Raji (cell line): ENCODE results near the gene EXOC3.

Source experiments
- POLR2A ChIP-seq: IDR thresholded peaks from 2 replicates; pipeline ENCODE4 v1.6.1; 2011; ENCODE audit warnings: low read depth, low read length, control low read depth; ENCODE audit not compliant: insufficient read depth

Gene EXOC3

GRCh38 chr5:421287-421880, 21.6 kb upstream of the EXOC3 start:
- no peak for TF ChIP-seq POLR2A

GRCh38 chr5:421901-422300, 21.1 kb upstream of the EXOC3 start:
- no peak for TF ChIP-seq POLR2A

GRCh38 chr5:422323-423232, 20.4 kb upstream of the EXOC3 start:
- TF ChIP-seq POLR2A, result no peak

GRCh38 chr5:423233-423565, 19.8 kb upstream of the EXOC3 start:
- no peak for TF ChIP-seq POLR2A

DNA sequence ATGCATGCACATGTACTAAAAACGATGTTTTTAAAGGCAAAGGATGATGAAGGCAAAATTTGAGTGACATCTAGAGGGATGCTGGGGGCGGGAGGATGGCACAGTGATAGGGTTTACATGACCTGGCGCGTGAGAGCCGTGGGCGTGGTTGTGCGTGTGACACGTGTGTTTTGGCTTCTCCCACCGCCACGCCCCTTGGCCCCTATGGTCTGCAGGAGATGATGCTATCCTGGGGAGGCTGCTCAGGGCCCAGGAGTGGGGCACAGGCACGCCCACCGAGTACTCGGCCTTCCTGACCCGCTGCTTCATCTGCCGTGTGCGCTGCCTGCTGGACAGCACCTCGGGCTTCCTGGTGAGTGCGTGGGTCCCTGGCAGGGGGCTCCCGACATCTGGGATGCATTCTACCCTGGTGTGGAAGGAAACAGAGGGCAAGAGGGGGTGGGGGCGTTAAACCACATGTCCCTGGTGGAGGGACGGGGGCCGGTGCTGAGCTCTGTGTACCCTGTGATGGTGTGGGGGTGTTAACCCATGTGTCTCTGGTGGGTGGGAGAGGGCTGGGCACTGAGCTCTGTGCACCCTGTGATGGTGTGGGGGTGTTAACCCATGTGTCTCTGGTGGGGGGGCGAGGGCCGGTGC, 19.2 kb upstream of the EXOC3 start:
- no peak for TF ChIP-seq POLR2A

- TF ChIP-seq POLR2A, result no peak
Measured at GRCh38 chr5:424301-425110, 18.5 kb upstream of the EXOC3 start.

DNA sequence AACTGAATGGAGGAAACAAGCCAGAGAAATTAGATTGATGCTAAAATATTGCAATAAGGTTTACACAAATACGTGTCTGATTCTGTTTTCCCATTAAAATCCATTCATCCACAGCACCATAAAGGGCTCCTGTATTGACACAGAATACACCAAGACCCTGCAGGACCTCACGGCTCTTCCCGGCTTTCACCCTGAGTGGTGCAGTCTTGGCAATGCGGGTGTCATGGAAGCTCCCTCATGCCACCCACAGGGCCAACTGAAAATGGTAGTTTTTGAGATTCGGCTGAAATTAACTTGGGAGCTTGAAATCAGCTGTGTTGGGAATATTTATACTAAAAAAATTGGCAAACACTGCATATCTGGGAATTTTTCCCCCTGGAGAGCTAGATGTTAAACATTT, 17.3 kb upstream of the EXOC3 start:
- TF ChIP-seq POLR2A, result no peak

- TF ChIP-seq POLR2A, result no peak
Measured at GRCh38 chr5:426392-426976, 16.5 kb upstream of the EXOC3 start.

DNA sequence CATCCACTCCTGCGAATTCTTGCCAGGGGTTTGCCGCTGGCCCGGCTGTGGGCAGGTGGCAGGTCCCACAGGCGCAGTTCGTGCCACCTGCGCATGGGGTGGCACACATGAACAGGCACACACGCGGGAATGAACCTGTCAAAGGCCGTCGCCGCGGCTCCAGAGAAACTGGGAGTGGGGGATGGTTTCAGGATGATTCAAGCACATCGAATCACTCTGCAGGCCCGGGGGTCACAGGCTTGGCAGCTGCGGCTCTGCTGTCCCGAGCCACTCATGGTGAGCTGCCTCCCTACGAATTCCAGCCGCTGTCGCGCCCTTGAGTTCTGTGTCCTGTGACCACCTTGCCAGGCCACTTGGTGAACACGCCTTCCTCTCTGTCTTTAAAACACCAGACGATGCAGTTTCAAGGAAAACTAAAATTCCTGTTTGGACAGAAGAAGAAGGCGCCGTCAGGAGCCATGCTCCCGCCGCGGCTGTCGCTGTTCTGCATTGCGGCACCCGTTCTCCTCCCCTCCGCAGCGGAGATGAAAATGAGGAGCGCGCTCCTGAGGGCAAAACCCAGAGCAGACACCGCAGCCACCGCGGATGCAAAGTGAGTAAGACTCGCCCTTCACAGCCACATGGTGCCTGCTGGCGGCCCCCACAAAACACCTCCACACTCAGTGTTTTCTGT, 15.4 kb upstream of the EXOC3 start:
- TF ChIP-seq POLR2A, result no peak

DNA sequence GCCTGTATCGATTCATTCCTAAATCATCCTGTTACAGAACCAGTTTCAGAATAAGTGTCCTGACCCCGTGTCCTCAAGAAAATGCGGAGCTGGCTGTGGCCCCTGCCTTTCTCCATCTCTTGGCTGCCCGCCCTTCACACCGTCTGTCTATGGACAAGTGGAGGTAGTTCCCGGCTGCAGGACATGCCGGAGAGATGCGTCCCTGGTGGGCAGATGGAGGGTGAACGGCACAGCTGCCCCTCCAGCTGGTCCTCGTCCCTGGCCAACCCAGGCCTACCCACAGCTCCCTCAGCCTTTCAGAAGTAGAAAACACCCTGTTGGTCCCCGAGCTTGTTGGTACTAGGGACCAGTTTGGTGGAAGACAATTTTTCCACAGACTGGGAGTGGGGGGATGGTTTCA, 14.8 kb upstream of the EXOC3 start:
- no peak for TF ChIP-seq POLR2A

DNA sequence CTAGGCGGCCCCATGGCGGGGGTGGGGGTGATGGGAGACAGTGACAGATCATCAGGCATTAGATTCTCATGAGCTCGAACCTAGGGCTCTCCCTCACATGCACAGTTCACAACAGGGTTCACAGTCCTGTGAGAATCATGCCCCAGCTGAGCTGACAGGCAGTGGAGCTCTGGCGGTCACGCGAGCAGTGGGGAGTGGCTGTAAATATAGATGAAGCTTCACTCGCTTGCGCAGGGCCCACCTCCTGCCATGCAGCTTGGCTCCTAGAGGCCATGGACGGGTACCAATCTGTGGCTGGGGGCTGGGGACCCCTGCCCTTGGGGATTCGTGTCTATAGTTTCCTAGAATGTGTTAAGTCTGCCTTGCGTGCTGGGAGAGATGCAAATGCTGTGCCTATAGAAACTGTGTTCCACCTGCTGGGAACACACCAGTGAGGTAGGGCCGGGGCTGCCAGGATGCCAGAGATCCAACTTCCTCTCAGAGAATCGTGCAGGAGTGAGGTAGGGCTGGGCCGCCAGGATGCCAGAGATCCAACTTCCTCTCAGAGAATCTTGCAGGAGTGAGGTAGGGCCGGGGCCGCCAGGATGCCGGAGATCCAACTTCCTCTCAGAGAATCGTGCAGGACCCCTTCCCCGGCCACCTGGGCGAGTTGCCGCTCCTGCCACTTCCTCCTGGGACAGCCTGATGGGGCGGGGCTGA, 14.1 kb upstream of the EXOC3 start:
- no peak for TF ChIP-seq POLR2A

DNA sequence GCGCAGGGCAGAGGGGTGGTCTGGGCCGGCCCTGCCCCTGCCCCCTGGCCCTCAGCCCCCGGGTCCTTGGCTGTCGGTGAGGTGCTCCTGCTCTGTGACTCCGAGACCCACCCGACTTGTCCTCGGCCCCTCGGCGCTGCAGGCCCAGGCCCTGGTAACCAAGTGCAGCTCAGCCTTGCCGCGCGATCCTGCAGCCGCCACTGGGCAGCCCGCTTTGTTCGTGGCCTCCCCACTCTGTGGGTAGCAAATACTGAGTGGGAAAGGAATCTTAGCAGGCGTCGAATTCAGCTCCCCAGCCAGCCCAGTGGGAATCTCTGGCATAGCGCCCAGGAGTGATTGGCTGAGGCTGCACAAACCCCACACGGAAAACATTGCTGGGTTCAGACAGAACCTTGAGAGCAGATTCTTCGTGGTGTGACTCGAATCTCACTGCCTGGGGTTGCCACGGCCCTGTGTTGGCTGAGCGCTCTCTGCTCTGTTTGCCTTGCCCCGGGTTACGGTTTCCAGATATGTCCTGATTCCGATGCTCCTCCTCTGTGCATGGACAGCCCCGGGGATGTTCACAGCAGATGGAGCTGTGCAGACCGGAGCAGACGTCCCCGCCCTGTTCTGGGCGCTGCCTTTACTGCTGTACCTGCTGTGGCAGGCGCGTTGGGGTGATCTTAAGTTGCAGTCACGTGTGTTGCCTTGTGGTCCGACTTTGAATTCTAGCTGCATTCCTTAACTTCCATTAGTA, 13.4 kb upstream of the EXOC3 start:
- TF ChIP-seq POLR2A, result no peak

DNA sequence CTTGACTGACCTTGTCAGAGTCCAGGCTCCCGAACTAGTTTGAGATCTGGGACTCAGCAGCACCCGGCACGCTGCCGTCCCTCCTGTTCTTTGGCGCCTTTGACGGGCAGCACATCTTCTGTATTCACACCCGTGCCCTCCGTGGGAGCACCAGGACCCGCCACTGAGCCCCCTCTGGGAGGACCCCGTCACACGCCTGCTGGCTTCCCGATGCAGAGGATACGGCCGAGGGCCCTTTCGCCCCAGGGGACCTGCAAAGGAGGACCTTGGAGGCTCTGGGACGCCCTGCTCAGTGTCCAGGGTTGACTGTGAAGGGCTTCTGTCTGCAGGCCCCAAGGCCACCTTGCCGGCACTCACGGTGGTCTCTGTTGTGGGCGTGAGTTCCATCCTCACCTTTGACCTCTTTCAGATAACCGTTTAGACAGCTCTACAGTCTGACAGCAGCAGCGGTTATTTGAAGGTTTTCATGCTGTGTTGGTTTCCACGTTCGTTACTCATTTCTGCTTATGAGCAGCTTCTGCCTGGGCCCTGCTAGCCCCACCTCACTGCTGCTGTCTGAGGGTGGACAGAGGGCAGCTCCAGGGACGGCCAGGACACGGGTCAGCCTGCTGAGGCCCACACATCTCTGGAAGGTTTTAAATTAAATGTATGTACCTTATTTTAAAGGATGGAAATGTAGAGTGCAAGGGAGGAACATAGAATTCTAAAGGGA, 12.6 kb upstream of the EXOC3 start:
- no peak for TF ChIP-seq POLR2A
